OCI-LY7 (cell line): ENCODE measurements around the gene POMC. TPM values are rescaled to one million over a fixed set of nuclear protein-coding genes. Genes with fewer than 3 reads are reported as not detected.
"Not testable (repeated sequence)": the region's sequence is repeated elsewhere in the genome, so short reads cannot be mapped to it uniquely, and the experiment has no call there.

Experiments
- BruUV-seq: library from RNA; stranded (reverse); fragments of 400-500 nt; replicated peaks from 2 replicates; lab custom pipeline; 2021; lab: Mats Ljungman, UMichigan
- CTCF ChIA-PET: fragments of 300-600 bp; sonication (Branson Sonifier 250); formaldehyde crosslinking; loops from one replicate; lab custom pipeline; 2022; ENCODE audit warnings: antibody characterized with exemption; ENCODE audit not compliant: unreplicated experiment; lab: Charles Lee
- POLR2A ChIA-PET: fragments of 300-600 bp; sonication (Branson Sonifier 250); formaldehyde crosslinking; loops from one replicate; lab custom pipeline; 2022; ENCODE audit warnings: antibody characterized with exemption; lab: Charles Lee
- DNase-seq: peaks from one replicate; pipeline ENCODE4 v3.0.0-alpha.2; 2015; ENCODE audit warnings: low spot score
- H2AFZ ChIP-seq: fragments of 200-600 bp; sonication (generic), shearing (Covaris generic); 2 replicates; pipeline ENCODE4 v1.6.1; 2014; ENCODE audit warnings: mild to moderate bottlenecking, antibody characterized with exemption, low read length, moderate library complexity
- H3K27ac ChIP-seq: fragments of 200-600 bp; sonication (generic); 2 replicates; pipeline ENCODE4 v1.5.1; 2014; ENCODE audit warnings: mixed run types, low read depth, mild to moderate bottlenecking, moderate library complexity, low read length, inconsistent platforms; ENCODE audit not compliant: poor library complexity, severe bottlenecking
- H3K36me3 ChIP-seq: fragments of 200-600 bp; sonication (generic); 2 replicates; pipeline ENCODE4 v1.6.1; 2014; ENCODE audit warnings: mild to moderate bottlenecking, antibody characterized with exemption, low read length, moderate library complexity, mixed read lengths; ENCODE audit not compliant: insufficient read depth
- H3K4me1 ChIP-seq: fragments of 200-600 bp; sonication (generic); 2 replicates; pipeline ENCODE4 v1.5.1; 2014; ENCODE audit warnings: mild to moderate bottlenecking, low read length; ENCODE audit not compliant: insufficient read depth, poor library complexity, severe bottlenecking
- H3K4me2 ChIP-seq: fragments of 200-600 bp; sonication (generic); 2 replicates; pipeline ENCODE4 v1.6.1; 2014; ENCODE audit warnings: mild to moderate bottlenecking, low read length
- H3K4me3 ChIP-seq: fragments of 200-600 bp; sonication (generic); 2 replicates; pipeline ENCODE4 v1.5.1; 2014; ENCODE audit warnings: mild to moderate bottlenecking, low read depth, low read length; ENCODE audit not compliant: poor library complexity, severe bottlenecking
- H3K79me2 ChIP-seq: fragments of 200-600 bp; sonication (generic); 2 replicates; pipeline ENCODE4 v1.6.1; 2016; ENCODE audit warnings: low read depth, mild to moderate bottlenecking, low read length, moderate library complexity, mixed read lengths; ENCODE audit not compliant: insufficient read depth
- H3K9me2 ChIP-seq: fragments of 200-600 bp; sonication (generic); 2 replicates; pipeline ENCODE4 v1.6.1; 2016; ENCODE audit warnings: mild to moderate bottlenecking, low read length, mixed read lengths; ENCODE audit not compliant: insufficient read depth
- H3K9me3 ChIP-seq: fragments of 200-600 bp; sonication (generic); 2 replicates; pipeline ENCODE4 v1.6.1; 2014; ENCODE audit warnings: mild to moderate bottlenecking, mixed run types, low read length, mixed read lengths
- H4K20me1 ChIP-seq: fragments of 200-600 bp; sonication (generic); 2 replicates; pipeline ENCODE4 v1.6.1; 2014; ENCODE audit warnings: mild to moderate bottlenecking, antibody characterized with exemption, low read length, moderate library complexity, mixed read lengths; ENCODE audit not compliant: insufficient read depth
- EZH2phosphoT487 ChIP-seq: fragments of 200-600 bp; sonication (generic); IDR thresholded peaks from 2 replicates; pipeline ENCODE4 v1.6.1; 2018; ENCODE audit warnings: low read depth, borderline replicate concordance, mild to moderate bottlenecking, mixed run types, antibody characterized with exemption, low read length, moderate library complexity, mixed read lengths
- intact Hi-C: fragments of 100-400 bp; cut with micrococcal nuclease; formaldehyde crosslinking; loops from one replicate; pipeline ENCODE4 v1.10.0; 2022; ENCODE audit not compliant: unreplicated experiment
- total RNA-seq, 2 experiments: library from RNA; depleted of rRNA in 1 of 2; stranded (reverse); fragments of >200 nt in 1 of 2; shearing (Covaris generic) in 1 of 2; gene quantifications; 2 replicates each; pipeline ENCODE4 v1.2.3, GENCODE V29; 2014 to 2022
- TF ChIP-seq, protein P1 (sequence below): fragments of 200-600 bp; sonication (generic); conservative IDR thresholded peaks from 2 replicates; pipeline ENCODE4 v1.5.1; 2014; ENCODE audit warnings: mild to moderate bottlenecking, antibody characterized with exemption, low read length, moderate library complexity, mixed read lengths

POMC gene
- total RNA-seq, 2 experiments from 2014 or later: not detected

DNA sequence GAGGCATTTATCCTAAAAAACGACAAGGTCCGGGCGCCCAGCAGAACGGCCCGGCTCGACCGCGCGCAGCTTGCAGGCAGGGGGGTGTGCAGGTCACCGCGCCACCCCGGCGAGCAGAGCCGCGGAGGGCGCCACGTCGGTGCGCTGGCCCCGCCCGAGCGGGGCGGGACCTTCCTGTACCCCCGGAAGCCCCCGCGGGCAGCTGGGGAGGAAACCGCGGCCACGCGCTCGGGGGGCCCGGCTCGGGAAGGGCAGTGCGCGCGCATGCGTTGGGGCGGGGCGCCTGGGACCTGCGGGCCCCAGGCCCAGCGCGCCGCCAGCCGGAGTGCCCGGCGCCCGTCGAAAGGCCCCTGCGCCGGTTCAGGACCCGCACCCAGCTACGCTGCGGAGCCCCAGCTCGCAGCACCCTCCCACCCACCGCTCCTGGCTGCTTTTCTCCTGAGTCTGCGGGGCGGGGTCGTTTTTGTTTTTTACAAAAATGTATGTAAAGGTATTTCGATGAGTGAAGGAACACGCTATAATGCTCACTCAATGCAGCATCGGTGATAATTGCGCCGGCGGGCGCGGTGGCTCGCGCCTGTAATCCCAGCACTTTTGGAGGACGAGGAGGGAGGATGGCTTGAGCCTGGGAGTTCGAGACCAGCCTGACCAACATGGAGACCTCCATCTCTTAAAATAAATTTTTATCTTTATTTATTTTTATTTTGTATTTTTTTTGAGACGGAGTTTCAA is 47.7 kb upstream of the POMC start:
- Histone ChIP-seq H3K4me3 (peak overlapping the region; percentile 44), H3K9me2 (no peaks in the 10 kb centered on the region), H3K9me3 (no peaks in the 10 kb centered on the region), H2AFZ (no peak overlapping the region), H4K20me1 (0 out of 2 replicates have a peak, but pooled peaks cover 3% of the 10 kb centered on the region), H3K79me2 (no peaks in the 10 kb centered on the region), H3K4me2 (peak overlapping the region; percentile 24; the same call in 1 of the 2 replicates), H3K4me1 (peaks cover under 1% of the 10 kb centered on the region), H3K36me3 (no peaks in the 10 kb centered on the region), H3K27ac (no peak overlapping the region)
- CTCF ChIA-PET: no interaction called here
- DNase-seq: peak; percentile 41
- TF ChIP-seq, protein P1, sequence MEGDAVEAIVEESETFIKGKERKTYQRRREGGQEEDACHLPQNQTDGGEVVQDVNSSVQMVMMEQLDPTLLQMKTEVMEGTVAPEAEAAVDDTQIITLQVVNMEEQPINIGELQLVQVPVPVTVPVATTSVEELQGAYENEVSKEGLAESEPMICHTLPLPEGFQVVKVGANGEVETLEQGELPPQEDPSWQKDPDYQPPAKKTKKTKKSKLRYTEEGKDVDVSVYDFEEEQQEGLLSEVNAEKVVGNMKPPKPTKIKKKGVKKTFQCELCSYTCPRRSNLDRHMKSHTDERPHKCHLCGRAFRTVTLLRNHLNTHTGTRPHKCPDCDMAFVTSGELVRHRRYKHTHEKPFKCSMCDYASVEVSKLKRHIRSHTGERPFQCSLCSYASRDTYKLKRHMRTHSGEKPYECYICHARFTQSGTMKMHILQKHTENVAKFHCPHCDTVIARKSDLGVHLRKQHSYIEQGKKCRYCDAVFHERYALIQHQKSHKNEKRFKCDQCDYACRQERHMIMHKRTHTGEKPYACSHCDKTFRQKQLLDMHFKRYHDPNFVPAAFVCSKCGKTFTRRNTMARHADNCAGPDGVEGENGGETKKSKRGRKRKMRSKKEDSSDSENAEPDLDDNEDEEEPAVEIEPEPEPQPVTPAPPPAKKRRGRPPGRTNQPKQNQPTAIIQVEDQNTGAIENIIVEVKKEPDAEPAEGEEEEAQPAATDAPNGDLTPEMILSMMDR: no peak
- no TSS peak for BruUV-seq
- intact Hi-C loops: no loop called here
- POLR2A ChIA-PET: no interaction called here

DNA sequence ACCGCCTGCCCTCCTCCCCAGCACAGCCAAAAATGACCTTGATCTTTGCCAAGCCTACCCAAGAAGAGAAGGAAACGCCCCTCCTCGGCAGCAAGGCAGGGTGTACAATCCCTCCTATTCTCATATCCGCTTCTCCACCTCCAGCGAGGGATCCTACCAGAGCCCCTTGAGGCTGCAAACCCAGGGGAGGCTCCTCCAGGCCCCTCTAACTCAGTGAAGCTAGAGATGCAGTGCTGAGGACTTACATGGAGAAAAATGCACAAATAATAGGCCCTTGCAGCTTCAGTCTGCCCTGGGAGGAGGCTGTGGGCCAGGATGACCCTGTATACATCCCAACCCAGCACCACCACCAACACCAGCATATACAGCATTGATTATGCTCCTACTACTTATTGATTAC is 46.9 kb upstream of the POMC start:
- Histone ChIP-seq H3K9me3 (no peaks in the 10 kb centered on the region), H3K4me1 (peaks cover 6% of the 10 kb centered on the region), H3K36me3 (no peaks in the 10 kb centered on the region), H3K79me2 (no peaks in the 10 kb centered on the region), H3K4me2 (no peak overlapping the region), H3K9me2 (no peaks in the 10 kb centered on the region), H3K4me3 (no peak overlapping the region), H2AFZ (no peak overlapping the region), H3K27ac (no peak overlapping the region), H4K20me1 (0 out of 2 replicates have a peak, but pooled peaks cover 3% of the 10 kb centered on the region)
- intact Hi-C loops: no loop called here
- TF ChIP-seq, protein P1: no peak
- TF ChIP-seq EZH2phosphoT487: no peak
- no peak for DNase-seq
- ChIA-PET CTCF (no interaction called here), POLR2A (no interaction called here)
- no TSS peak for BruUV-seq

DNA sequence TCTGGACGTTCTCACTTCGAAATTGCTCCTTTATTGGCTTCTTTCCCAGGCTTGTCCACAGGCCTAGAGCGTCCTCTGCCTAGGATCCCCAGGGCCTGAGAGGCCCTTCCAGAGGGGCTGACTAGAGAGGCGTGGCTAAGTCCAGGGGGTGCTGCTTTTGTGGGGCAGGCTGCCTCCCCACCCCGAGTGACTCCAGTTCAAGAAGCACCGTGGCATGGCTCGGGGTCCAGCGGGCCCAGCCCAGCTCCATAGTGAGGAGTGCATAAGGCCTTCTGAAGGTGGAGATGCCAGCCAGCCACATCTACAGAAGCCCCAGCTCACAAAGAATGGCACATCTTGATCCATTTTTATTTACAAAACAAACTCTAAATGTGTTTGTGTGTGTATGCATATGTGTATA is 44.8 kb upstream of the POMC start:
- 0 out of 2 replicates have a peak, but pooled peaks cover 9% of the 10 kb centered on the region for H4K20me1 ChIP-seq
- intact Hi-C loops: no loop called here
- peaks cover 19% of the 10 kb centered on the region for H3K4me1 ChIP-seq
- CTCF ChIA-PET: no interaction called here
- no peak overlapping the region for H3K4me2 ChIP-seq
- no peaks in the 10 kb centered on the region for H3K9me3 ChIP-seq
- H3K79me2 ChIP-seq: no peaks in the 10 kb centered on the region
- POLR2A ChIA-PET: no interaction called here
- DNase-seq: no peak
- BruUV-seq: no TSS peak
- no peaks in the 10 kb centered on the region for H3K9me2 ChIP-seq
- TF ChIP-seq EZH2phosphoT487: no peak
- TF ChIP-seq, protein P1: no peak
- H3K36me3 ChIP-seq: no peaks in the 10 kb centered on the region
- no peak overlapping the region for H2AFZ ChIP-seq
- no peak overlapping the region for H3K4me3 ChIP-seq
- no peak overlapping the region for H3K27ac ChIP-seq

DNA sequence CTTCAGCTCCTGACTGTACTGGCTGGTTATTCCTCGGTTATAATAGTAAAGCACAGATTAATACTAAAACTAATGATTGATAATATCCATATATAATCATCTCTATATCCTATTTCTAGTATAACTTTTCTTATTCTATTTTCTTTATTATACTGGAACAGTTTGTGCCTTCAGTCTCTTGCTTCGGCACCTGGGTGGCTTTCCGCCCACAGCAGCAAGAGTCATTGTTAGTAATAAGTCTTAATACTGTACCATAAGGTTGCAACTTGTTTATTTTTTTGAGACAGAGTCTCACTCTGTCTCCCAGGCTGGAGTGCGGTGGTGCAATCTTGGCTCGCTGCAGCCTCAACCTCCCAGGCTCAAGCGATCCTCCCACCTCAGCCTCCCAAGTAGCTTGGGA is 42.5 kb upstream of the POMC start:
- DNase-seq, CTCF ChIA-PET, BruUV-seq, H3K9me2 ChIP-seq, H3K9me3 ChIP-seq, H3K27ac ChIP-seq, H3K36me3 ChIP-seq, H3K4me2 ChIP-seq, H3K79me2 ChIP-seq, H2AFZ ChIP-seq, H3K4me3 ChIP-seq: not testable (repeated sequence)
- intact Hi-C loops: loop anchor here (1.0 to 2.0 kb wide), 2 partner anchors 90 to 356 kb away; no protein-coding TSS in a partner anchor
- 0 out of 2 replicates have a peak, but pooled peaks cover 12% of the 10 kb centered on the region for H4K20me1 ChIP-seq
- POLR2A ChIA-PET: interaction anchor here (0.7 kb wide), 1 partner anchor 29 kb away, joined by 4 read pairs; no protein-coding TSS in a partner anchor
- peaks cover 19% of the 10 kb centered on the region for H3K4me1 ChIP-seq
